ENCODE data around the gene ANKIB1.

ANKIB1 gene

GRCh38 chr7:92245487-92246359 lies at the start of gene ANKIB1, which contains the start of gene KRIT1:
ANKIB1 (plus strand) TSS chr7:92245974; CDS start chr7:92294979, 49,005 bp downstream.
KRIT1 (minus strand) TSS chr7:92245914; CDS start chr7:92242135, 3,779 bp downstream.
- DNase-seq: peak; percentile 88

- DNase-seq: no peak
These were observed 45.0 kb upstream of the ANKIB1 start for GRCh38 chr7:92200791-92201190.

- no peak for DNase-seq
These were observed 39.8 kb upstream of the ANKIB1 start for GRCh38 chr7:92205987-92206386.

GRCh38 chr7:92206672-92207071 lies 39.1 kb upstream of the ANKIB1 start:
- DNase-seq: no peak

GRCh38 chr7:92221766-92222165 lies 24.0 kb upstream of the ANKIB1 start:
- DNase-seq: no peak

DNA sequence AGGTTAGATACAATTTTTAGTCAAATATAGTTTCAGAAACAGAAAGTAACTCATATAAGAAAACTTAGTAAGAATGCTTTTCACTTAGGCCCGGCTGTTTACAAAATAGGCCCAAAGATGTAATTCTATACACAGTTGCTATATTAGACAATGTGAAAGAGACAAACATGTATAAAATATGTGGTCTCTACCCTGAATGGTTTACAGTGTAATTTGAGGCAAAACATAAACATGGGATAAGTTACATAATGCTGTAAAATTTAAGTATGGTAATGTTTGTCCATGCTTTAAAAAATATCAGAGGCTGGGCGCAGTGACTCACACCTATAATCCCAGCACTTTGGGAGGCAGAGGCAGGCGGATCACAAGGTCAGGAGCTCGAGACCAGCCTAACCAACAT lies 18.8 kb upstream of the ANKIB1 start:
- no peak for DNase-seq

DNA sequence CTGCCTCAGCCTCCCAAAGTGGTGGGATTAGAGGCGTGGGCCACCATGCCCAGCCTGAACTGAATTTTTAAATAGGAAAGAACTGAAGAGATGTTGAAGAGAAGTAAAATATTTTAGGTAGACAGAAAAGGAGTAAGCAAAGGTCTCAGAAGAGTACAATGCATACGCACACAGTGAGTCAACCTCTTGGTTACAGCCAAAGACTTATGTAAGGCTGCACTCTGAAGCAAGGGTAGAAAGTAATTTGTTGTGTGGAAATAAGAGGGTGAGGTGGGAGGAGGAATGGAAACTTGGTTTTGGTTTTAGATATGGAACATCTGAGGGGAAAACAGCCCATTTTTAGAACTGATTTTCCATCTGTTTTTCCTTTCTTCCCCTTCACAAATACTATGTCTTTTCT lies 17.7 kb upstream of the ANKIB1 start:
- no peak for DNase-seq

DNA sequence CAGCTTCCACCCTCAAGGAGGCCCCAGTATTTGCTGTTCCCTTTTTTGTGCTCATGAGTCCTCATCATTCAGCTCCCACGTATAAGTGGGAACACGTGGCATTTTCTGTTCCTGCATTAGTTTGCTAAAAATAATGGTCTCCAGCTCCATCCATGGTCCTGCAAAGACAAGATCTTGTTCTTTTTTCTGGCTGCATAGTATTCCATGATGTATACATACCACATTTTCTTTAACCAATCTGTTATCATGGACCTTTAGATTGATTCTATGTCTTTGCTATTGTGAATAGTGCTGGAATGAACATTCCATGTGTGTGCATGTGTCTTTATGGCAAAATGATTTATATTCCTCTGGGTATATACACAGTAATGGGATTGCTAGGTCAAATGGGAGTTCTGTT lies 17.0 kb upstream of the ANKIB1 start:
- no peak for DNase-seq

GRCh38 chr7:92230547-92230946 lies 15.2 kb upstream of the ANKIB1 start:
- no peak for DNase-seq

DNA sequence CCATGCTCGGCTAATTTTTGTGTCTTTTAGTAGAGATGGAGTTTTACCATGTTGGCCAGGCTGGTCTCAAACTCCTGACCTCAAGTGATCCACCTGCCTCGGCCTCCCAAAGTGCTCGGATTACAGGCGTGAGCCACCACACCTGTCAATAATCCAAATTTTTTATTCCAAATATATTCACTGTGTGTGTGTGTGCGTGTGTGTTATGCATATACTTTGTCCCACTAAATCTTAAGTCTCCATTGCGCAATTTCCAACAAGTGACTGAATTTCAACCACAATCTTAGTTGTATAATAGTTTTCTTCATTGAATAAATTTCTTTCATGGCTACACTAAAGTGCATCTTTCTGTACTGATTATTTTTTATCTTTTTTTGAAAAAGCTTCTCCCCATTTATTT lies 2.8 kb upstream of the ANKIB1 start:
- DNase-seq: peak; percentile 16

DNA sequence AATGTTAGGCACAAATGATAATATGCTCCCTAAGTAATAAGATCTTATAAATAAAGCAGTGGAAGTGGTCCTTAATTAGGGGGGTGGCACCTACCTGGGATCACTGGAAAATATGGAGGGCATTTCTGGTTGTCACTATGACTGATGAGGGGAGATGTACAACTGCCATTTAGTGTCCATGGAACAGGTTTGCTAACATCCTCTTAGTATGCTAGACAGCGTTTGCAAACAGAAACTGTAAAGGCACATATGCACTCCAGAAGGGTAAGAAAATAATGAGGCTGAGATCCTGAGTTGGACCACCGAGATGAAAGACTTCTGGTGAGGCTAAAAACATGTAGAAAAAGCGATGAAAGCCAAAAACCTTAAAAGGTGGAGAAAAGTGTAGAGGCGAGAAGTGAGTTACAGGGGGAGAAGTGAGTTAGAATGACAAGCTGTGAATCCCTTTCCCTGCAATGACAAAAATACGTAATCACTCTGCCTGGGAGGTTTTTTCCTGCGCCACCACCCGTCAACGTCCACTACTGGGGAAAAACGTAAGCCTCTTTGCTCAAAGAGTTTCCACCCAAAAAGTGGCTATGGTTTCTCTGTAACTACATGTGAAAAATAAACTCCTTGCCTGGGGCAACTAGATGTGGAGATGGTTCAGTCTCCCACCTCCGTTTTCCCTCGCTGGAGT lies 827 bp upstream of the ANKIB1 start:
- DNase-seq: peak; percentile 45

DNA sequence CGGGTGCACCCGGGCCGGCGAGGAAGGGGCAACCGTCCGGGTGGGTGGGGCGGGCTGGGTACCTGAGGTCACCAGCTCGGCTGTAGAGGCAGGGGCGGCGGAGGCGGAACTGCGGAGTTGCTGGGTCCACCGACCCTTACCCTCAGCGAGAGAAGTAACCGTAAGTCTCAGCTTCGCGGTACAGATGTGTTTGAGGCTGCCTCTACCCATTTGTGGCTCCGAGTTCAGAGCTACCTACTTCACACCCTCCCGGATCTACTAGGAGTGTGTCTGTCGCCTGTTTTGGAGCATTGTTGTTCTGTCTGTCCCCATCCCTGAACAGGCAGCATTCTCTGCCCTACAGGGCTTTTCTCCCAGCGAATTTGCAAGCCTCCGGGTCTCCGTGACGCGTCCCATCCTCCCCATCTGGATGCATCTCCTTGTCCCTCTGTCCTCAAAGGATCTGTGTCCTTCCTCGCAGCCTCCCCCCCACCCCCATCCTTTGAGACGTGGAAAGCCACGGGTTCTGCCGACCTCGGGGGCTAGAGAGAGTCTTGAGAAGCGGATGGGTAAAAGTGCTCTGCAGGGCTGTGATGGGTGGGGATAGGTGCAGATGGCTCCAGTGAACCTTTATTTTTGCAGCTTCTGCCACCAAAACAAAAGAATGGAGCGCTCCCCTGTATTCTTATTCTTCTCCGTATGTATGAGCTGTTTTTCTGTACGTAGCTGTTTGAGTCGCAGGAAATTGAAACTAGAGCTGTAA lies 757 bp downstream of the ANKIB1 start:
- peak; percentile 29 for DNase-seq

- DNase-seq: no peak
These were observed 4.8 kb downstream of the ANKIB1 start for GRCh38 chr7:92250603-92251002.

DNA sequence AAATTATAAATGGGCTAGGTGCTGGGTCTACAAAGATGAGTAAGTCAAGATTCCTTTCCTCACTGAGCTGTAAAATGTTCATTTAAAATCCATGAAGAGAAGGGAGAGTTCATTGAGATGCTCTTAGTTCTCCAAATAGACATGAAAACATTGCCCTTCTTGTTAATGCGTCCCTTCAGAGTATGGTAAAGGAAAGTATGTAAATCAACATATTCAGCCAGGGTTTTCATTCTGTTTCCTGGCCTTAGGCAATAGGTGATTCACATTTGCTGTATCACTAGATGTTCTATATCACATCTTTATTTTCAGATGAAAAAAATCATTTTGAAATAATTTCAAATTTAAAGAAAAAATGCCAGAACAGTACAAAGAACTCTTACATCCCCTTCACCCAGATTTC lies 5.4 kb downstream of the ANKIB1 start:
- no peak for DNase-seq

- DNase-seq: no peak
These were observed 7.5 kb downstream of the ANKIB1 start for GRCh38 chr7:92253251-92253650.

GRCh38 chr7:92254800-92255199 lies 9.0 kb downstream of the ANKIB1 start:
- DNase-seq: peak; percentile 20

GRCh38 chr7:92255308-92255707 lies 9.5 kb downstream of the ANKIB1 start:
- DNase-seq: no peak

GRCh38 chr7:92259062-92259461 lies 13.3 kb downstream of the ANKIB1 start:
- no peak for DNase-seq

- no peak for DNase-seq
These were observed 14.0 kb downstream of the ANKIB1 start for GRCh38 chr7:92259610-92260247.

DNA sequence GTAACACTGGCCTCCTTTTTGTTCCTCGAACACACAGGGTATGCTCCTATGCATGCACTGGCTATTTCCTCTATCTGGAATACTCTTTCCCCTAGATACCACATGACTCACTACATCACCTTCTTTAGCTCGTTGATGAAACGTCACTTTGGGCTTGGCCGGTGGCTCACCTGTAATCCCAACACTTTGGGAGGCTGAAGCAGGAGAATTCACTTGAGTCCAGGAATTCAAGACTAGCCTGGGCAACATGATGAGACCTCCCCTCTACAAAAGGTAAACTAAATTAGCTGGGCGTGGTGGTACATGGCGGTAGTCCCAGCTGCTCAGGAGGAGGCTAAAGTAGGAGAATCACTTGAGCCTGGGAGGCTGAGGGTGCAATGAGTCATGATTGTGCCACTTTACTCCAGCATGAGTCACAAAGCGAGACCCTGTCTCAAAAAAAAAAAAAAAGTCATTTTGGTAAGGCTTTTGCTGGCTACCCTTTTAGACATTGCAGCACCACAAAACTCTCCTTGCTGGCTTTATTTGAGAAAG lies 14.5 kb downstream of the ANKIB1 start:
- DNase-seq: no peak

GRCh38 chr7:92266415-92267241 lies 20.9 kb downstream of the ANKIB1 start:
- DNase-seq: no peak

- no peak for DNase-seq
These were observed 23.1 kb downstream of the ANKIB1 start for GRCh38 chr7:92268921-92269320.

Data from suppressor macrophage treated with lipopolysaccharide for 4 hours (primary cell).